ENCODE results near the gene GRHPR.

The GRHPR gene

DNA sequence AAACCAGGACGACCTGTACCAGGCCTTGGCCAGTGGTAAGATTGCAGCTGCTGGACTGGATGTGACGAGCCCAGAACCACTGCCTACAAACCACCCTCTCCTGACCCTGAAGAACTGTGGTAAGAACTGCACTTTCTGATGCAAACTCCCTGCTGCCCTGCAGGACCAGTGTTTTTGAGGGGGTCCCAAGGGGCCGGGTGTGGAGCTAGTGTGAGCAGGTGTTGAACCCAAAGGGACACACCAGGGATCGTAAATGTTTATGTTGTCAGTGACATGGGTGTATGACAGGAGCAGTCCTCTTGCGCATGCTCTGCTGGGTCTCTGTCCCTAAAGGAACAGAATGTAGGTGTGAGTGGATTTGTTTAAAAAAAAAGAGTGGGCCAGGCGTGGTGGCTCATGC is 9.5 kb downstream of the GRHPR start:
- Mint-ChIP-seq H3K4me1 (peaks cover 19% of the 10 kb centered on the region), H3K4me3 (no peak overlapping the region), H3K27me3 (ENCODE audit: low read depth) (no peaks in the 10 kb centered on the region), H3K36me3 (ENCODE audit: low read depth) (peaks cover 48% of the 10 kb centered on the region), H3K9me3 (no peaks in the 10 kb centered on the region), H3K27ac (peak overlapping the region in 1 of 3 experiments; percentile 22)
- TF ChIP-seq, protein P1, sequence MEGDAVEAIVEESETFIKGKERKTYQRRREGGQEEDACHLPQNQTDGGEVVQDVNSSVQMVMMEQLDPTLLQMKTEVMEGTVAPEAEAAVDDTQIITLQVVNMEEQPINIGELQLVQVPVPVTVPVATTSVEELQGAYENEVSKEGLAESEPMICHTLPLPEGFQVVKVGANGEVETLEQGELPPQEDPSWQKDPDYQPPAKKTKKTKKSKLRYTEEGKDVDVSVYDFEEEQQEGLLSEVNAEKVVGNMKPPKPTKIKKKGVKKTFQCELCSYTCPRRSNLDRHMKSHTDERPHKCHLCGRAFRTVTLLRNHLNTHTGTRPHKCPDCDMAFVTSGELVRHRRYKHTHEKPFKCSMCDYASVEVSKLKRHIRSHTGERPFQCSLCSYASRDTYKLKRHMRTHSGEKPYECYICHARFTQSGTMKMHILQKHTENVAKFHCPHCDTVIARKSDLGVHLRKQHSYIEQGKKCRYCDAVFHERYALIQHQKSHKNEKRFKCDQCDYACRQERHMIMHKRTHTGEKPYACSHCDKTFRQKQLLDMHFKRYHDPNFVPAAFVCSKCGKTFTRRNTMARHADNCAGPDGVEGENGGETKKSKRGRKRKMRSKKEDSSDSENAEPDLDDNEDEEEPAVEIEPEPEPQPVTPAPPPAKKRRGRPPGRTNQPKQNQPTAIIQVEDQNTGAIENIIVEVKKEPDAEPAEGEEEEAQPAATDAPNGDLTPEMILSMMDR (IDR thresholded peaks at IDR 0.05; ENCODE audit: unreplicated experiment in 3 of 3), result no peak

DNA sequence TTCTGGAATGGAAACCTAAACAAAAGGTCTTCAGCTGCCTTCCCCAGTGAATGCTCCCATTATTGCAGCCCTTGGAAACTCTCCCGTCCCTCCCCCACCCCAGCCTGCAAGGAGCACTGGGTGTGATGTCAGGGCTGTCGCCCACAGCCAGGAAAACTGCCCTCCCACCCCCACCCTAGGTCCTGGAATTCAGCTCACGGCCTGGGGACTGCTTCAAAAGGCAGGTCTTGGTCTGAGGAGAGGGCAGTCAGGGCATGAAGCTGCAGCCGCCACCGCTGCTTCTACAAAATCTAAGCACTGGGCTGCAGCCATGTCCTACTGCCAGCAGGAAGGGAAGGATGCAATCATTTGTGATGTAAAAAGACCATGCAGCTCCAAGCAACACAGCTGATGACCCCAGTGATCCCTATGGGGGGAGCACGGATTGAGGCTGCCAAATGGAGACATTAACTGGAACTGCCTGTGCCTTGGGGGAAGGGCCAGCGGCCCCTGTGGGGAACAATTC is 11.4 kb downstream of the GRHPR start:
- TF ChIP-seq, protein P1 (IDR thresholded peaks at IDR 0.05; ENCODE audit: unreplicated experiment in 3 of 3), result no peak
- Mint-ChIP-seq H3K4me1 (peaks cover 19% of the 10 kb centered on the region), H3K27ac (peak overlapping the region; percentile 13 to 79 (median 48)), H3K9me3 (no peaks in the 10 kb centered on the region), H3K27me3 (ENCODE audit: low read depth) (no peaks in the 10 kb centered on the region), H3K36me3 (ENCODE audit: low read depth) (peaks cover 53% of the 10 kb centered on the region), H3K4me3 (no peak overlapping the region)

DNA sequence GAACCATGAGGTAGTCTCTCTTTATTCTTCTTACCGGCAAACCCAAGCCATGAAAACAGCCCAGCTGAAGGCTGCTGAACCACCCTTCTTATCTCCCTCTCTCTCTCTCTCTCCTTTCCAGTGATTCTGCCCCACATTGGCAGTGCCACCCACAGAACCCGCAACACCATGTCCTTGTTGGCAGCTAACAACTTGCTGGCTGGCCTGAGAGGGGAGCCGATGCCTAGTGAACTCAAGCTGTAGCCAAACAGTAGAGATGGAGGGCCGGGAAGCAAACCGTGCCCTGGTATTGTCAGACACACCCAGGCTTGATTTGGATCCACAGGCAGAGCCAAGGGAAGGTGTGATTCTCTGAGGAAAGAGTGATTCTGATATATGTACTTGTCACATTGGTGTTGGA is 14.0 kb downstream of the GRHPR start:
- no peak overlapping the region for H3K27ac Mint-ChIP-seq
- H3K9me3 Mint-ChIP-seq, result no peaks in the 10 kb centered on the region
- H3K36me3 Mint-ChIP-seq (ENCODE audit: low read depth), result peaks cover 65% of the 10 kb centered on the region
- peaks cover 19% of the 10 kb centered on the region for H3K4me1 Mint-ChIP-seq
- H3K27me3 Mint-ChIP-seq (ENCODE audit: low read depth), result no peaks in the 10 kb centered on the region
- no peak overlapping the region for H3K4me3 Mint-ChIP-seq
- TF ChIP-seq, protein P1 (IDR thresholded peaks at IDR 0.05; ENCODE audit: unreplicated experiment in 3 of 3), result no peak

DNA sequence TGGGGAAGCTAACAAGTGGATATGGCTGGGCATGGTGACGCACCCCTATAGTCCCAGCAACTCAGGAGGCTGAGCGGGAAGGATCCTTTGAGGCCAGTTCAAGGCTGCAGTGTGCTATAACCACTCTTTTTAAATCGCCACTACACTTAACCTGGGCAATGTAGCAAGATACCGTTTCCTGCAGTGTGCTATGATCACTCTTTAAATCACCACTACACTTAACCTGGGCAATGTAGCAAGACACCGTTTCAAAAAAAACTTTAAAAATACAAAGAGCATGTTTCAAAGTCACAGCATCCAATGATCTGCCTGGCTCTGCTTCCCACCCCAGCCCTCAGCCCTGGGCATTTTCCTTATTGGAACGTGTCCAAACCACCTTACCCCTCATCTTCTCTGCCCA is 14.5 kb downstream of the GRHPR start:
- TF ChIP-seq, protein P1 (IDR thresholded peaks at IDR 0.05; ENCODE audit: unreplicated experiment in 3 of 3), result no peak
- Mint-ChIP-seq H3K4me3 (no peak overlapping the region), H3K27me3 (ENCODE audit: low read depth) (no peaks in the 10 kb centered on the region), H3K27ac (no peak overlapping the region), H3K4me1 (peaks cover 19% of the 10 kb centered on the region), H3K9me3 (no peaks in the 10 kb centered on the region), H3K36me3 (ENCODE audit: low read depth) (peaks cover 65% of the 10 kb centered on the region)

DNA sequence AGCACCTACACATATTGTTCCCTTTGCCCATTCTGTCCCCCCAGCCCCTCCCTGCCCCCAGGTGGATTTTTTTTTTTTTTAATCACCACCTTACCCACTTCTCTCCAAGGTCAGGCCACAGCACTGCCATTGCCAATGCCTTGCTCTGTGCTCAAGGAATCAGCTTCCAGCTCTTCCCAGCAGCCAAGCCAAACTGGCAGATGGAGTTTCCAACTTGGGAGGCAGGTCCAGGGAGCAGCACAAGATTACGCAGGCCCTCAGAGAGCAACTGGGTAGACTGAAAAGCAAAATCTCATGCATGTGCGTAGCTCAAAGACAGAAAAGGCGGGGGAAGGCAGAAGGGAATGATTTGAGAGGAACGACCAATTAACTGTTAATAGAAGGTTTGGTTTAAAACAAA is 15.1 kb downstream of the GRHPR start:
- Mint-ChIP-seq H3K27me3 (ENCODE audit: low read depth) (no peaks in the 10 kb centered on the region), H3K27ac (no peak overlapping the region), H3K4me1 (peaks cover 18% of the 10 kb centered on the region), H3K4me3 (no peak overlapping the region), H3K9me3 (no peaks in the 10 kb centered on the region), H3K36me3 (ENCODE audit: low read depth) (peaks cover 68% of the 10 kb centered on the region)
- TF ChIP-seq, protein P1 (IDR thresholded peaks at IDR 0.05; ENCODE audit: unreplicated experiment in 3 of 3), result no peak

DNA sequence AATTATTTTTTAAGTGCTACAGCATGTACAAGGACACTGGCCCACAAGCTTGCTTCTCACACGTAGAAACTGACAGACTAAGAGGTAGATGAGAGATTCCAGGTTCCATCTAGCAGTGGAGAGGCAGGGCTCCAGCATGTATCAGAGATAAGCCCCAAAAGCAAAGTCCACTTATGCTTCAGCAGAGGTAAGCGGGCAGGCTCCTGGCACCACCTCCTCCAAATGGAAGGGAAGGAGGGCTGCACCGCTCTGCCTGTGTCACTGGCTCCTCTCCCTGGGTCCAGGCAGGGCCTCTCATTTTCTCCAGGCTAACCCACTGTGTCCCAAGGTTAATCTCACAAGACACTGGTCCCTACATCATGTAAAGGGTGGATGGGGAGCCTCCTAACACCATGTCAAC is 15.9 kb downstream of the GRHPR start:
- TF ChIP-seq, protein P1 (IDR thresholded peaks at IDR 0.05; ENCODE audit: unreplicated experiment in 3 of 3), result no peak
- Mint-ChIP-seq H3K27me3 (ENCODE audit: low read depth) (no peaks in the 10 kb centered on the region), H3K4me3 (no peak overlapping the region), H3K4me1 (peaks cover 14% of the 10 kb centered on the region), H3K9me3 (no peaks in the 10 kb centered on the region), H3K27ac (no peak overlapping the region), H3K36me3 (ENCODE audit: low read depth) (peaks cover 66% of the 10 kb centered on the region)

Measured in nephron (organoid).